SK-N-MC (cell line): Measurements from ENCODE around the gene ARMCX5.

ENCODE experiments used
- EZH2 ChIP-seq: fragments of 200-600 bp; sonication (generic); IDR thresholded peaks from one replicate; pipeline ENCODE4 v1.6.1; 2017; ENCODE audit warnings: antibody characterized with exemption
- POLR2AphosphoS5 ChIP-seq: IDR thresholded peaks from 2 replicates; pipeline ENCODE4 v1.6.1; 2012; ENCODE audit warnings: mild to moderate bottlenecking, low read depth, low read length, borderline replicate concordance

GRCh38 chrX:102627640-102628039 lies 28.3 kb downstream of the ARMCX5 start:
- TF ChIP-seq POLR2AphosphoS5, result no peak
- no peak for TF ChIP-seq EZH2
